Thyroid gland (tissue), 4 donors: Measurements from ENCODE around the gene HTRA3. TPM values are rescaled to one million over a fixed set of nuclear protein-coding genes. Genes with fewer than 3 reads are reported as not detected.

ENCODE experiments used
- DNase-seq, 2 donors: peaks; one replicate each; pipeline ENCODE4 v3.0.0-alpha.2; 2019
- H3K27ac ChIP-seq, 3 donors: fragments of 200-600 bp; sonication (generic); 1 replicate in 2 of 3; 2 replicates in 1 of 3; pipeline ENCODE4 v1.5.1; 2016 to 2019; ENCODE audit warnings: mild to moderate bottlenecking in 1 of 3, moderate library complexity in 1 of 3
- H3K27me3 ChIP-seq: fragments of 200-600 bp; sonication (generic); one replicate; pipeline ENCODE4 v1.5.1; 2019
- H3K36me3 ChIP-seq, 2 donors: fragments of 200-600 bp; sonication (generic); one replicate each; pipeline ENCODE4 v1.5.1; 2016 to 2019
- H3K4me1 ChIP-seq, 2 donors: fragments of 200-600 bp; sonication (generic); one replicate each; pipeline ENCODE4 v1.5.1; 2017 to 2019
- H3K4me3 ChIP-seq, 3 donors: fragments of 200-600 bp; sonication (generic); replicated peaks in 1 of 3; 1 replicate in 2 of 3; 2 replicates in 1 of 3; pipeline ENCODE4 v1.5.1; 2016; ENCODE audit warnings: mild to moderate bottlenecking in 1 of 3
- H3K9me3 ChIP-seq: fragments of 200-600 bp; sonication (generic); one replicate; pipeline ENCODE4 v1.5.1; 2017
- POLR2A ChIP-seq, 2 donors: fragments of 450-650 bp; IDR thresholded peaks; one replicate each; pipeline ENCODE4 v1.6.1; 2017; ENCODE audit warnings: antibody characterized with exemption in 2 of 2, mild to moderate bottlenecking in 2 of 2, moderate library complexity in 1 of 2
- WGBS, 2 donors: methylation state at CpG; one replicate each; pipeline ENCODE4 v1.1.5; 2017; 5-methylcytosine and 5-hydroxymethylcytosine counted together
- intact Hi-C: fragments of 100-400 bp; cut with DNase I; formaldehyde crosslinking; loops from one replicate; pipeline ENCODE4 v1.15.1; 2023
- total RNA-seq, 4 donors: library from RNA; depleted of rRNA; stranded (reverse); fragments of >200 nt; gene quantifications; one replicate each; pipeline ENCODE4 v1.2.3, GENCODE V29; 2016
- TF ChIP-seq, protein P1 (sequence below), 6 experiments: fragments of 200-600 bp in 3 of 6; fragments of 450-650 bp in 3 of 6; sonication (generic) in 3 of 6; IDR thresholded peaks; one replicate each; pipeline ENCODE4 v1.5.1; 2016 to 2019; ENCODE audit warnings: antibody characterized with exemption in 6 of 6, mild to moderate bottlenecking in 2 of 6, inconsistent platforms in 1 of 6, moderate library complexity in 1 of 6

The HTRA3 gene
- total RNA-seq, 4 donors from 2014 or later = 6.9 to 38.3 (median 14.0) TPM

DNA sequence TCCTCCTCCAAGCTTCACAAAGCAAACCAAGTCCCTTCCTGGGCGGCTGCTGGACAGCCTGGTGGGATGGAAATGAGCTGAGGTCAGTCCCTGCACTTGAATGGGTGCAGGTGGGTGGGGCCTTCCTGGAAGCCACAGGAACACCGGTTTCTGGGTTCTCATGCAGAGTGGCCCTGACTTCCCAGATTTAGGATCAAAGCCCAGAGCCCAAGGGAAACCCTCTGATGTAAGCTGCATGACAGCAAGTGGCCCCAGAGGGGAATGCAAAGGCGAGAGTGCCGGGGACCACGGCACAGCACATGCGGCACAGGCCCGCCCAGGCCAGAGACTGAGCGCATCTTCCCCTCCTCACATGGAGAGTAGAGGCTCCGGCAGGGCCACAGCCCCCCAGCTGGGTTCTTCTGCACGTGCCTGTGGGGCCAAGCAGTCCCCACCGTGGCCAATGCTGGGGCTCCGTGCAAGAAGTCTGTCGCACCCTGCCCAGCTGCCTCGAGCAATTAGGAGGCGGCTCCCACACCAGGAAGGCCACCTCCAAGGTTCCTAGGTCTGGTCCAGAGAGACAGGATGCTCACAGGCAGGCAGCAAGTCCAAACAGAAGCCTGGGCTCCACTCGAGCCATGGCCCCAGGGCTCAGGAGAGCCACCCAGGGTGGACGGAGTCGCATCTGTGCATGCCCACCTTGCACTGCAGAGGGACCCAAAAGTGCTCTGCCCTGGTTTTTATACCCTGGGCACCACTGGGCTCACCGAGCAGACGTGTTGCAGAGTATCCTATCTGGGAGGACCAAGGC, 83.0 kb downstream of the HTRA3 start:
- H3K4me1 ChIP-seq = peaks cover 42 to 67% of the 10 kb centered on the region in 2 donors
- TF ChIP-seq, protein P1, sequence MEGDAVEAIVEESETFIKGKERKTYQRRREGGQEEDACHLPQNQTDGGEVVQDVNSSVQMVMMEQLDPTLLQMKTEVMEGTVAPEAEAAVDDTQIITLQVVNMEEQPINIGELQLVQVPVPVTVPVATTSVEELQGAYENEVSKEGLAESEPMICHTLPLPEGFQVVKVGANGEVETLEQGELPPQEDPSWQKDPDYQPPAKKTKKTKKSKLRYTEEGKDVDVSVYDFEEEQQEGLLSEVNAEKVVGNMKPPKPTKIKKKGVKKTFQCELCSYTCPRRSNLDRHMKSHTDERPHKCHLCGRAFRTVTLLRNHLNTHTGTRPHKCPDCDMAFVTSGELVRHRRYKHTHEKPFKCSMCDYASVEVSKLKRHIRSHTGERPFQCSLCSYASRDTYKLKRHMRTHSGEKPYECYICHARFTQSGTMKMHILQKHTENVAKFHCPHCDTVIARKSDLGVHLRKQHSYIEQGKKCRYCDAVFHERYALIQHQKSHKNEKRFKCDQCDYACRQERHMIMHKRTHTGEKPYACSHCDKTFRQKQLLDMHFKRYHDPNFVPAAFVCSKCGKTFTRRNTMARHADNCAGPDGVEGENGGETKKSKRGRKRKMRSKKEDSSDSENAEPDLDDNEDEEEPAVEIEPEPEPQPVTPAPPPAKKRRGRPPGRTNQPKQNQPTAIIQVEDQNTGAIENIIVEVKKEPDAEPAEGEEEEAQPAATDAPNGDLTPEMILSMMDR (IDR thresholded peaks at IDR 0.05) = no peak
- TF ChIP-seq POLR2A (IDR thresholded peaks at IDR 0.05) = no peak
- H3K9me3 ChIP-seq = no peaks in the 10 kb centered on the region
- H3K27ac ChIP-seq = peak overlapping the region; percentile 51 to 97 (median 92)
- no peaks in the 10 kb centered on the region for H3K27me3 ChIP-seq
- intact Hi-C loops = no loop called here
- no peak for DNase-seq
- no peak overlapping the region for H3K4me3 ChIP-seq
- WGBS, 2 donors = 50 to 72% methylated on average over 4 to 6 of the region's 20 CpGs
- no peaks in the 10 kb centered on the region for H3K36me3 ChIP-seq

DNA sequence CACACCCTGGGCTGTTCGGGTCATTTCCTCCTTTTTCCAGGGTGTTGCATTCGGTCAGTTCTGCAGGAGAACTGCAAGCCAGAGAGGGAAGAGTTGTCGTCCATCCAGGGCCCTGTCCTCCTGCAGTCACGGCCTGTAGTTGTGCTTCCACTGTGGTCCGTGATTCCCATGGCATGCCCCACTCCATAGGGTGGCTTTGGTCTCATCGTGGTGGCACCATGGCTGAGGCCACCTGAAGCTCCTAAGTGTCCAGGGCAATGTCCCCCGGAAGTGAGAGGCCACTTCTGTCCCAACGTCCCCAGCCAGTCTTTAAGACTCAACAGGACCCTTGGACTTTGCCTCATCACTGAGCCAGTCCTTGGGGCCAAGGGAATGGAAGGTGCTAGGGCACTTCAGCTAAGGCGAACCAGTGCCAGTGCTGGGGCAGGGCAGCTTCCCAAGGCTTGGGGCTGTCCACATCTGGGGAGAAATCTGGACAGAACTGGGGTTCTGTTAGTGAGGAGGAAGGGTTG, 83.7 kb downstream of the HTRA3 start:
- H3K4me3 ChIP-seq = no peak overlapping the region

DNA sequence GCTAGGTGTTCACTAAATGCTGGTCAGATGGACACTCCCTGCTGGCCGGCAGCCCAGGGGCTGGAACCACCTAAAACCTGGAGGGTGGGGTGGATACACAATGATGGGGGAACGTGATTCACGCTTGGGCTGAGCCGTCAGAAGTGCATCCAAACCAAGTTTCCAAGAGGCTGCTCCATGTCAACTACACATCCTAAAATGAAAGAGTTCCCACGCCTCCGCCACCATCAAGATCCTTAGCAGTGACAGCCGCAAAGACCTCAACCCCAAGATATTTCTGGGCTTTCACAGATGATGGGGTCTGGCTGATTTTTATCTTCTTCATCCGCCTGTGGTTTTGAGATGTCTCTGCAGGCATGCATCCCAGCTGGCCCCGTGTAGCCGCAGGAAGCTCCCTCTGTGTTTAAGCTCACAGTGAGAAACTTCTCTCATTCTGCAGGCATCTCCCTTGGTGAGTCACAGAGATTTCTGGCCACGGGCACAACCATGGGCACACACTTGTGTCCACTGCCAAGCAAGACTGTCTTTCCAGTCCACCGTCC, 84.4 kb downstream of the HTRA3 start:
- Histone ChIP-seq H3K27ac (peak overlapping the region; percentile 16 to 97 (median 92)), H3K4me1 (peaks cover 52 to 80% of the 10 kb centered on the region in 2 donors)

More for the DNA sequence above, 83.7 kb downstream of the HTRA3 start:
- no peaks in the 10 kb centered on the region for H3K9me3 ChIP-seq
- 89 to 94% methylated on average over 4 to 9 of the region's 9 CpGs for WGBS, 2 donors
- peaks cover 47 to 74% of the 10 kb centered on the region in 2 donors for H3K4me1 ChIP-seq
- no peaks in the 10 kb centered on the region for H3K27me3 ChIP-seq
- no peak for DNase-seq
- TF ChIP-seq POLR2A (IDR thresholded peaks at IDR 0.05) = no peak
- TF ChIP-seq, protein P1 (IDR thresholded peaks at IDR 0.05) = no peak
- H3K27ac ChIP-seq = peak overlapping the region; percentile 16 to 97 (median 92)
- intact Hi-C loops = no loop called here
- no peaks in the 10 kb centered on the region for H3K36me3 ChIP-seq

DNA sequence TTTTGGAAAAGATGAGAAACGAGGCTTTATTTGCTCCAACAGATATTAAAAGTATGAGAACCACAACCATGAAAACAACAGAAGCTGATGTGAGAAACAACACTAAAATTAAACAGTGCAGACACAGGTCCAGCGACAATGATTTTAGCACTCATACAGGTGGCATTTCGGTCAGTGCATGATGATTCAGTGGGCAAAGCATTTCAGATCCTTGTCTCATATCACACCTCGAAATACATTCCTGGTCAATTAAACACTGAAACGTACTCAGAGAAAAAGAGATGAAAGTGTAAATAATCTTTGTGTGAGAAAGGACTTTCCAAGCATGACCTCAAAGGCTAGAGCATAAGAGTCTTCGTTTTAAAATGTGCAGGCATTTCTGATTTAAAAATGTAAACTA, 85.8 kb downstream of the HTRA3 start:
- H3K4me1 ChIP-seq = peaks cover 52 to 77% of the 10 kb centered on the region in 2 donors
- no peaks in the 10 kb centered on the region for H3K27me3 ChIP-seq
- H3K36me3 ChIP-seq = no peaks in the 10 kb centered on the region
- no peak for DNase-seq
- peak overlapping the region in 2 of 3 donors; percentile 50 to 51 for H3K27ac ChIP-seq
- intact Hi-C loops = no loop called here
- WGBS, 2 donors = 67 to 75% methylated on average over 6 of the region's 6 CpGs
- no peak overlapping the region for H3K4me3 ChIP-seq
- TF ChIP-seq, protein P1 (IDR thresholded peaks at IDR 0.05) = no peak
- no peak for TF ChIP-seq POLR2A (IDR thresholded peaks at IDR 0.05)
- no peaks in the 10 kb centered on the region for H3K9me3 ChIP-seq

More for the DNA sequence above, 84.4 kb downstream of the HTRA3 start:
- TF ChIP-seq, protein P1 (IDR thresholded peaks at IDR 0.05) = no peak
- TF ChIP-seq POLR2A (IDR thresholded peaks at IDR 0.05) = no peak
- Histone ChIP-seq H3K9me3 (no peaks in the 10 kb centered on the region), H3K36me3 (no peaks in the 10 kb centered on the region), H3K27me3 (no peaks in the 10 kb centered on the region), H3K4me3 (no peak overlapping the region)
- 78 to 83% methylated on average over 7 to 12 of the region's 12 CpGs for WGBS, 2 donors
- intact Hi-C loops = no loop called here
- peak in 1 of 2 donors; percentile 61 for DNase-seq
